Cortex of kidney (tissue), 1 donor: ENCODE data around the gene ATP6V0B.

Source experiments
- DNase-seq: peaks from one replicate; lab custom pipeline; 2025; lab: John Stamatoyannopoulos, UW

Gene ATP6V0B

DNA sequence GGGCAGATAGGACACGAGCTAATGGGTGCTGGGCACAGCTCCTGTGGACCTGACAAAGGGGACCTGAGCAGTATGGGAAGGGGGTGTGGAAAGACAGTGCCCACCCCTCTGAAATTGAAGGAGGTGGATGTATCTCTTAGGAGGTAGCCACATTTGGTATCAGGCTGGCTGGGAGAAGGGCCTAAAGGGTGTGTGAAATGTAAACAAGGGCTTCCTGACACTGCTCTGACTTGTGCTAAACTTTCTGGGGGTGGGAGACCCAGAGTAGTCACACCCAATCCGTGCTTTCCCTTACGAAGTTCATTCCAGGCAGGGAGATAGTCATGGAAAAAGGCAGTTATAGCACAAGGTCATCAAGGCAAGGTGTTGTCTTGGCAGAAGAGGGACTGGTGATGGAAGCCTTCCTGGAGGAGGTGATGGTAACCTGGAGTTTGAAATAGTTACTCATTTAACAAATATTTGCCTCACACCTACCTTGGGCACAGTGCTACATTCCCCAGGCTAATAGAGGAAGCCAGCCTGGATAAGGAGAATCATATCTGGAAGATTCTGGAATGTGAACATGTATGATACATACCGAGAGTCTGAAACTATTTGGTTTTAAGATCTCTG is 11.3 kb downstream of the ATP6V0B start:
- no peak for DNase-seq

GRCh38 chr1:43986712-43987111 is 12.0 kb downstream of the ATP6V0B start:
- no peak for DNase-seq

DNA sequence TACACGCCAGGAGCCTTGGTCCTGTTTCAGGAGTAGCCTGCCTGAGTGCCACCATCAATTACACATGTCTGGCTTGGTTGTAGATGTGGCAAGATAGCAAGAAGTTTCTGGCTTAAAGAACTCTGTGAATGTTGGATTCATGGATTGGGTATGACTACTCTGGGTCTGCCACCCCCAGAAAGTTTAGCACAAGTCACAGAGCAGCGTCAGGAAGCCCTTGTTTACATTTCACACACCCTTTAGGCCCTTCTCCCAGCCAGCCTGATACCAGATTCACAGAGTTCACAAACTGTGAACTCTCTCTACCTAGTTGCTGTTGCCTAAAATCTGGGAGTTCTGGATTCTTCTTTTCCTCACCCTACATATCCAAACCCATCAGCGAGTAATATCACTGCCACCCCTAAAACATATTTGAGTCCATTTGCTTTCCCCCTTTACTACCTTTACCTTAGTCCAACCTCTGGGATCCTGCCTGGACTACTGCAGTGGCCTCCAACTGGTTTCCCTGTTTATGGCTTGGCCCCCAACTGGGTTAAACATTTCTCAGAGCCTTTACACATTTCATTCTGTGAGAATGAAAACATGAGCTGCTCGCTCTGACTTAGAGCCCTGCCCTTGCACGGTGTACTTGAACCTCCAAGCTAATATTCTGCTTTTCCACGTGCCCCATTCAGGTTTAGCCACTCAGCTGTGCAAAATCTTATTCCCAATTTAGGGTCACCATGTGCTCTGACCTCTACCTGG is 12.6 kb downstream of the ATP6V0B start:
- DNase-seq, result no peak

- DNase-seq, result no peak
These were observed 15.8 kb downstream of the ATP6V0B start for GRCh38 chr1:43990271-43991199.

GRCh38 chr1:43991200-43991475 is 16.4 kb downstream of the ATP6V0B start:
- no peak for DNase-seq

DNA sequence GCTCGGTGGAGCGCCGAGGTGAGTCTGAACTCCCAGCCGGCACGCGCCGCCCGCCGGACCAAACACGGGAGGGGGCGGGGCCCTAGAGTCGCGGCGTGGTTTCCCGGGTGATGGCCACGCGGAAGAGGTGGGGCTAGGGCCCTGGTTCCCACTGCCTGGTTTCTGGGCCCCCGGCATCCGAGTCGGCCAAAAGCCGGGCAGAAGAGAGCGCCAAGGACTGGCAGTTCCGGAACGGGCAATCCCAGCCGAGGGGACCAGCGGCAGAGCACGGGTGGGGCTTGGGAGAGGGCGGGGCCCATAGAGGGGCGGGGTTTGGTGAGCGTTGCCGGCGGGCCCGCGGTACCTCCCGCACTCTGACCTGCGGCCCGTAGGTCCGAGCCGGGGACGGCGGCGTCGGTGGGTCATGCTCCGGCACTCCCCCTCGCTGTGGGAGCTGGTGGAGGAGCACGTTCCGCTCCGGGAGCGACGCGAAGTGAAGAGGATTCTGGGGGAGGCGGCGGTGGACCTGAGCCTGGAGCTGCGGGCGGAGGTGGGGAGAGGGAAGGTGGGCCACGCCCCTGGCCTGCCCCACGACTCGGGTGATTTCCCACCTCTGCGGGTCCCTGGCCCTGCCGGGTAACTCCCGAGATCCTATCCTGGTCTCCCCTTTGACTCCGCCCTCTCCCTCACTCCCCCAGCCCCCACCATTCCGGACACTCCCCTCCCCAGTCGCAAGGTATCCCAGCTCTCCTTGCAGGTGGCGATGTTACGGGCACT is 16.9 kb downstream of the ATP6V0B start, which contains the start of gene CCDC24:
Gene CCDC24, plus strand, starts transcription at position 124 of the 756 bp plus-strand sequence. Its CDS starts 280 bp downstream, at position 404.
- DNase-seq, result peak; percentile 27

GRCh38 chr1:43992232-43992995 is 17.7 kb downstream of the ATP6V0B start:
- DNase-seq, result no peak

- no peak for DNase-seq
These were observed 18.6 kb downstream of the ATP6V0B start for GRCh38 chr1:43993206-43993914.

DNA sequence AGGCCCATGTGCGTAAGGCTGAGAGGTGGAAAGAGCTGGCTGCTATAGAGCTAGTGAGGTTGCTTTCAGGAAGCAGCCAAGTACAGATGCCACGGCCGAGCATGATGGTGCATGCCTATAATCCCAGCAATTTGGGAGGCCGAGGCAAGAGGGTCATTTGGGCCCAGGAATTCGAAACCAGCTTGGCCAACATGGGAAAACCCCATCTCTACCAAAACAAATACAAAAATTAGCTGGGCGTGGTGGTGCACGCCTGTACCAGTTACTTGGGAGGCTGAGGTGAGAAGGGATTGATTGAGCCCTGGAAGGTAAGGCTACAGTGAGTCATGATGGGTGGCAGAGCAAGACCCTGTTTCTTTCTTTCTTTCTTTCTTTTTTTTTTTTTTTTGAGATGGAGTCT is 19.3 kb downstream of the ATP6V0B start:
- no peak for DNase-seq

GRCh38 chr1:43994794-43995790 is 20.3 kb downstream of the ATP6V0B start:
- DNase-seq, result no peak

- DNase-seq, result no peak
These were observed 21.4 kb downstream of the ATP6V0B start for GRCh38 chr1:43995984-43996732.

- DNase-seq, result no peak
These were observed 22.0 kb downstream of the ATP6V0B start for GRCh38 chr1:43996733-43997115.

DNA sequence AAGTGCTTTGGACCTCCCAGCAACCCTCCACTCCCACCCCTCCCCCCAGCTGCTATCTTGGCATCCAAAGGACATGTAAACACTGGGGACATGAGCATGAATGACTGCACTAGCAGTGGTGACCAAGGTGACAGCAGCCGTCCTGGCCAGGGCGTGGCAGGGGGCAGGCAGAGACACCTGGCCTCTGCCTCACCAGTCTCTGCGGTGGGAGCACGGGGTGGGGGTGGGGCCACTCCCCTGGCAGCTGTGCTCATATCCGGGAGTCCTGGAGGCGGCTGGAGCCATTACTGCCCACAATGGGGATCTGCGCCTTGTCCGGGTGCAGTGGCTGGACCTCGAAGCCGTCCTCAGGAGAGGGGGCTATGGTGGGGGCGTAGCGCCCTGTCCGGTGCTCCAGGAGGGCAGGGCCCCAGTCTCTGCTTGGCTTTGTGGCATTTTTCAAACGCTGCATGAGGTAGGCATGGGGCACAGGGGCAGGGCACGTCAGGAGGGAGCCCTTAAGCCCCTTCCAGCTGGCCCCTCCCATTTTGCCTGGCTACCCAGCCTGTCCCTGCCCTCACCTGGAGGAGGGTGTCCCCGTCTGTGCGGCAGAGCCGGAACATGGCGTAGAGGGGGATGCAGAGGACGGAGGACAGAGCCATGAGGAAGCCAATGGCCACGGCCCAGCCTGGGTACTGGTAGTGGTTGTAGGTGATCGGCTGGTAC is 22.7 kb downstream of the ATP6V0B start:
- DNase-seq, result no peak

DNA sequence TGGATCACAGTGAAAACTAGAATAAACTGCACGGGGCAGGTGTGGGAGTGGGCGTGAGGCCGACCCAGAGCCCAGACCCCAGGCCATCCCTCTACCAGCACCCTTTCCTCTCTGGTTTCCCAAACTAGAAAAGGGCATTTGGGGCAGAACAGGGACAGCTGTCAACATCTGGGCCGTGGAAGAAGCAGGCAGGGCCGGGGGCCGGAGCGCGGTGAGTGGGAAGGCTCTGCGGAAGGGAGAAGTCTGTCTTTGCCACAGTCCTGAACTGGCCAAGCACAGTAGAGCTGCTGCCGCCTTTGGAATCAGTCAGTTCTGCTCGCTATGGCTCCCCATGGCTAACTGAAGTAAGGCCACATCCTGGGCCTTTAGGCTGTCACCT is 23.2 kb downstream of the ATP6V0B start:
- no peak for DNase-seq

DNA sequence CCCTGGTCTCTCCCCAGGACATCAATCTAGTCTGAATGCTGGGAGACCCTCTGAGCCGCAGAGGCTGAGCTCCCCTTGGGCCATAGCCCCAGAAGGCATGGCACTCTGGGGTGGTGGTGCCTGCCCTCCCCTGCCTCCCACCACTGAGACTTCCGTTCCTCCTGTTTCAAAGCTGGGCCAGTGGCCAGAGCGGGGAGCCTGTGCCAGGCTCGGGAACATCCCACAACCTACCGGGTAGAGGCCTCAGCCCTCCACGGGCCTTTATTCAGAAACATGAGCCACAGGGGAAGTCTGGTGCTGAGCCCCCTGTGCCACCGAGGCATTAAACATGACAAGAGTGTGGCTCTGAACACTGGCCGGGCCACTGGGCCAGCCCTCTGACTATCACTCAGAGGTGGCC is 24.7 kb downstream of the ATP6V0B start:
- DNase-seq, result no peak

GRCh38 chr1:44000122-44000665 is 25.4 kb downstream of the ATP6V0B start:
- DNase-seq, result no peak

GRCh38 chr1:44002165-44002564 is 27.4 kb downstream of the ATP6V0B start:
- no peak for DNase-seq
